Measurements from ENCODE around the gene RPS6KA5.
"Not testable (repeated sequence)": the region's sequence is repeated elsewhere in the genome, so short reads cannot be mapped to it uniquely, and the experiment has no call there.

RPS6KA5 gene

GRCh38 chr14:91063119-91063518 lies 2.7 kb upstream of the RPS6KA5 start:
- DNase-seq: no peak

- no peak for DNase-seq
Measured at GRCh38 chr14:91062600-91062999, 2.2 kb upstream of the RPS6KA5 start.

- DNase-seq: no peak
Measured at GRCh38 chr14:91061056-91061887, 831 bp upstream of the RPS6KA5 start.

GRCh38 chr14:91059576-91060350 lies 678 bp downstream of the RPS6KA5 start:
- peak; percentile 68 for DNase-seq

GRCh38 chr14:91058042-91058581 lies 2.3 kb downstream of the RPS6KA5 start:
- no peak for DNase-seq

GRCh38 chr14:91056361-91056760 lies 4.1 kb downstream of the RPS6KA5 start:
- DNase-seq: no peak

- DNase-seq: no peak
Measured at GRCh38 chr14:91055016-91055415, 5.4 kb downstream of the RPS6KA5 start.

GRCh38 chr14:91048676-91049075 lies 11.8 kb downstream of the RPS6KA5 start:
- no peak for DNase-seq

- no peak for DNase-seq
Measured at GRCh38 chr14:91048265-91048664, 12.2 kb downstream of the RPS6KA5 start.

GRCh38 chr14:91047174-91047753 lies 13.2 kb downstream of the RPS6KA5 start:
- DNase-seq: no peak

- no peak for DNase-seq
Measured at GRCh38 chr14:91046488-91047072, 13.9 kb downstream of the RPS6KA5 start.

- DNase-seq: no peak
Measured at GRCh38 chr14:91041450-91041849, 19.0 kb downstream of the RPS6KA5 start.

- no peak for DNase-seq
Measured at GRCh38 chr14:91040545-91040944, 19.9 kb downstream of the RPS6KA5 start.

GRCh38 chr14:91038439-91038838 lies 22.0 kb downstream of the RPS6KA5 start:
- DNase-seq: no peak

GRCh38 chr14:91036741-91037469 lies 23.5 kb downstream of the RPS6KA5 start:
- no peak for DNase-seq

GRCh38 chr14:91035855-91036254 lies 24.6 kb downstream of the RPS6KA5 start:
- no peak for DNase-seq

- DNase-seq: not testable (repeated sequence)
Measured at GRCh38 chr14:91034379-91034778, 26.1 kb downstream of the RPS6KA5 start.

- DNase-seq: no peak
Measured at GRCh38 chr14:91032248-91032647, 28.2 kb downstream of the RPS6KA5 start.

GRCh38 chr14:91031666-91032065 lies 28.8 kb downstream of the RPS6KA5 start:
- DNase-seq: no peak

GRCh38 chr14:91029456-91030217 lies 30.8 kb downstream of the RPS6KA5 start:
- DNase-seq: no peak

- no peak for DNase-seq
Measured at GRCh38 chr14:91027561-91027960, 32.9 kb downstream of the RPS6KA5 start.

GRCh38 chr14:91022622-91023028 lies 37.8 kb downstream of the RPS6KA5 start:
- DNase-seq: not testable (repeated sequence)
